Measurements from ENCODE around the gene PKIB.

DNA sequence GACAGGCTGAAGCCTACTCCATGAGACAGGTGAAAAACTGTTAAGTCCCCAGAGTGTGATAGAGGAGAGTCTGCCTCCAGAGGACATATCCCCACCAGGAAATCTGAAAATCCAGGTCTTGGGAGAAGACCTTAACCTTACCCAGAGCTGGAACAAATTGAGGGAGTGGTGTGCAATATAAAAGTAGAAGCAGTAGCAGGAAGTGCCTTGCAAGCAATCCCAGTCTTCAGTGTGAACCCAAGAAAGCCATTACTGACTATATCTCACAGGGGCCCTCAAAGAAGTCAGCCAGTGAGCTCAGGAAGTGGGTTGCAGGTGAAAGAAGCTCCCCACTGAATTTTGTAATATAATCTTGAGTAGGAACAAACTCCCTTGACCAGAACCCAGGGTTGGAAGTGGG, 41.9 kb upstream of the PKIB start:
- TF ChIP-seq, protein P1, sequence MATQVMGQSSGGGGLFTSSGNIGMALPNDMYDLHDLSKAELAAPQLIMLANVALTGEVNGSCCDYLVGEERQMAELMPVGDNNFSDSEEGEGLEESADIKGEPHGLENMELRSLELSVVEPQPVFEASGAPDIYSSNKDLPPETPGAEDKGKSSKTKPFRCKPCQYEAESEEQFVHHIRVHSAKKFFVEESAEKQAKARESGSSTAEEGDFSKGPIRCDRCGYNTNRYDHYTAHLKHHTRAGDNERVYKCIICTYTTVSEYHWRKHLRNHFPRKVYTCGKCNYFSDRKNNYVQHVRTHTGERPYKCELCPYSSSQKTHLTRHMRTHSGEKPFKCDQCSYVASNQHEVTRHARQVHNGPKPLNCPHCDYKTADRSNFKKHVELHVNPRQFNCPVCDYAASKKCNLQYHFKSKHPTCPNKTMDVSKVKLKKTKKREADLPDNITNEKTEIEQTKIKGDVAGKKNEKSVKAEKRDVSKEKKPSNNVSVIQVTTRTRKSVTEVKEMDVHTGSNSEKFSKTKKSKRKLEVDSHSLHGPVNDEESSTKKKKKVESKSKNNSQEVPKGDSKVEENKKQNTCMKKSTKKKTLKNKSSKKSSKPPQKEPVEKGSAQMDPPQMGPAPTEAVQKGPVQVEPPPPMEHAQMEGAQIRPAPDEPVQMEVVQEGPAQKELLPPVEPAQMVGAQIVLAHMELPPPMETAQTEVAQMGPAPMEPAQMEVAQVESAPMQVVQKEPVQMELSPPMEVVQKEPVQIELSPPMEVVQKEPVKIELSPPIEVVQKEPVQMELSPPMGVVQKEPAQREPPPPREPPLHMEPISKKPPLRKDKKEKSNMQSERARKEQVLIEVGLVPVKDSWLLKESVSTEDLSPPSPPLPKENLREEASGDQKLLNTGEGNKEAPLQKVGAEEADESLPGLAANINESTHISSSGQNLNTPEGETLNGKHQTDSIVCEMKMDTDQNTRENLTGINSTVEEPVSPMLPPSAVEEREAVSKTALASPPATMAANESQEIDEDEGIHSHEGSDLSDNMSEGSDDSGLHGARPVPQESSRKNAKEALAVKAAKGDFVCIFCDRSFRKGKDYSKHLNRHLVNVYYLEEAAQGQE (IDR thresholded peaks at IDR 0.05; ENCODE audit: low read depth) = no peak
- TF ChIP-seq YY1 (IDR thresholded peaks at IDR 0.05; ENCODE audit: low read depth) = no peak
- TF ChIP-seq EP300 (IDR thresholded peaks at IDR 0.05; ENCODE audit: borderline replicate concordance) = no peak
- TF ChIP-seq, protein P2, sequence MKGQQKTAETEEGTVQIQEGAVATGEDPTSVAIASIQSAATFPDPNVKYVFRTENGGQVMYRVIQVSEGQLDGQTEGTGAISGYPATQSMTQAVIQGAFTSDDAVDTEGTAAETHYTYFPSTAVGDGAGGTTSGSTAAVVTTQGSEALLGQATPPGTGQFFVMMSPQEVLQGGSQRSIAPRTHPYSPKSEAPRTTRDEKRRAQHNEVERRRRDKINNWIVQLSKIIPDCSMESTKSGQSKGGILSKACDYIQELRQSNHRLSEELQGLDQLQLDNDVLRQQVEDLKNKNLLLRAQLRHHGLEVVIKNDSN (IDR thresholded peaks at IDR 0.05) = no peak
- TF ChIP-seq, protein P3, sequence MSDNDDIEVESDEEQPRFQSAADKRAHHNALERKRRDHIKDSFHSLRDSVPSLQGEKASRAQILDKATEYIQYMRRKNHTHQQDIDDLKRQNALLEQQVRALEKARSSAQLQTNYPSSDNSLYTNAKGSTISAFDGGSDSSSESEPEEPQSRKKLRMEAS (IDR thresholded peaks at IDR 0.05) = no peak
- no peak for TF ChIP-seq RAD21 (IDR thresholded peaks at IDR 0.05; ENCODE audit: low read depth)
- TF ChIP-seq NFIC (IDR thresholded peaks at IDR 0.05) = no peak
- TF ChIP-seq TAF1 (IDR thresholded peaks at IDR 0.05; ENCODE audit: low read depth) = no peak

Data from Ishikawa (cell line).